ENCODE data around the gene PSMD1.

DNA sequence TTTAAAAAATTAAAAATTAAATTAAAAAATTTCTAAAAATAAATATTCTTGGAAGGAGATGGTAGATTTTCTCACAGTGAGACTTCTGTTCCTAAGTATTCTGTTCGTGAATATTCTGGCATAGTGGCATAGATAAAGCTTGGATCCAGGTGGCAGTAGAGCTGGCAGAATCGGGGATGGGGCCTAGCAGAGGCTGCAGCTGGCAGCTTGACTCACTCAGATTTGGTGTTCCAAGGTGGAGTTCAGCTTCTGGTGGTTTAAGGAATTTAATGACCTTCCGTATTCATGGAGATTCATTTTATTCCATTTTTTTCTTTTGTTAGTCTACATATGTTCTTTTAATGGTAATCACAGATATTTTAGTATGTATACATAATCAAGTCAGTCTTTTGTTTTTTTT lies 161.7 kb downstream of the PSMD1 start:
- TF ChIP-seq BHLHE40 (IDR thresholded peaks at IDR 0.05; ENCODE audit: borderline replicate concordance) = no peak
- no peak for TF ChIP-seq ARNT (IDR thresholded peaks at IDR 0.05)
- TF ChIP-seq NFRKB (IDR thresholded peaks at IDR 0.05) = no peak
- TF ChIP-seq HDGF (IDR thresholded peaks at IDR 0.05; ENCODE audit: borderline replicate concordance) = no peak
- TF ChIP-seq ZNF384 (IDR thresholded peaks at IDR 0.05) = no peak
- TF ChIP-seq FOXA1 (IDR thresholded peaks at IDR 0.05) = no peak
- no peak for TF ChIP-seq SP1 (IDR thresholded peaks at IDR 0.05)
- no peak for TF ChIP-seq TARDBP (IDR thresholded peaks at IDR 0.05)
- no peak for TF ChIP-seq LEF1 (IDR thresholded peaks at IDR 0.05; ENCODE audit: borderline replicate concordance)
- TF ChIP-seq FOXK2 (IDR thresholded peaks at IDR 0.05) = no peak
- TF ChIP-seq SUZ12 (IDR thresholded peaks at IDR 0.05) = no peak
- no peak for TF ChIP-seq L3MBTL2 (conservative IDR thresholded peaks at IDR 0.05)
- TF ChIP-seq ELF4 (IDR thresholded peaks at IDR 0.05) = no peak
- no peak for TF ChIP-seq FOXM1 (IDR thresholded peaks at IDR 0.05; ENCODE audit: borderline replicate concordance)

All from HEK293T (cell line).